Right lobe of liver (tissue), 6 donors: ENCODE results near the gene PRKN. TPM values are rescaled to one million over a fixed set of nuclear protein-coding genes. Genes with fewer than 3 reads are reported as not detected.

Experiments
- ATAC-seq, 4 donors: fragments of 200-7000 bp; cut with Tn5 transposase; one replicate each; pipeline ENCODE4 v1.9.1; 2020; ENCODE audit warnings: mild to moderate bottlenecking in 4 of 4, moderate library complexity in 4 of 4
- DNase-seq, 3 donors: peaks; one replicate each; pipeline ENCODE4 v3.0.0-alpha.2; 2020
- H3K27ac ChIP-seq, 3 donors: fragments of 200-600 bp; one replicate each; pipeline ENCODE4 v1.8.0; 2022
- H3K27me3 ChIP-seq, 2 donors: fragments of 200-600 bp; one replicate each; pipeline ENCODE4 v1.8.0; 2022
- H3K36me3 ChIP-seq, 4 donors: fragments of 200-600 bp; sonication (generic) in 1 of 4; one replicate each; pipeline versions ENCODE4 v1.5.1 to v1.8.0; 2017 to 2022; ENCODE audit warnings: control low read depth in 1 of 4
- H3K4me1 ChIP-seq, 4 donors: fragments of 200-600 bp; sonication (generic) in 1 of 4; one replicate each; pipeline versions ENCODE4 v1.5.1 to v1.8.0; 2017 to 2022; ENCODE audit warnings: control low read depth in 1 of 4
- H3K4me3 ChIP-seq, 3 donors: fragments of 200-600 bp; one replicate each; pipeline ENCODE4 v1.8.0; 2022
- H3K9me3 ChIP-seq, 4 donors: fragments of 200-600 bp; sonication (generic) in 1 of 4; one replicate each; pipeline versions ENCODE4 v1.5.1 to v1.8.0; 2017 to 2022; ENCODE audit warnings: control low read depth in 1 of 4
- POLR2A ChIP-seq: fragments of 450-650 bp; IDR thresholded peaks from one replicate; pipeline ENCODE4 v1.6.1; 2017; ENCODE audit warnings: antibody characterized with exemption, mild to moderate bottlenecking
- WGBS: methylation state at CpG from one replicate; pipeline ENCODE4 v1.1.6; 2018; ENCODE audit warnings: low coverage, low lambda C conversion rate; ENCODE audit not compliant: insufficient coverage; ENCODE audit errors: missing lambda C conversion rate; 5-methylcytosine and 5-hydroxymethylcytosine counted together
- intact Hi-C, 2 donors: fragments of 100-400 bp; cut with DNase I; formaldehyde crosslinking; loops; one replicate each; pipeline versions ENCODE4 v1.11.2 to v1.14.1; 2022
- total RNA-seq, 6 experiments: library from RNA; depleted of rRNA in 2 of 6; stranded (reverse); fragments of >200 nt in 2 of 6; fragmentation: NEBNext Ultra II Directional in 3 of 6; extraction: Animal tissue kit (Norgen Biotek cat#: 25700) in 3 of 6; gene quantifications; one replicate each; pipeline versions ENCODE4 v1.1.0 to v1.2.4, GENCODE V29; 2016 to 2023
- TF ChIP-seq, protein P1 (sequence below), 4 donors: fragments of 200-600 bp in 3 of 4; fragments of 450-650 bp in 1 of 4; IDR thresholded peaks; one replicate each; pipeline versions ENCODE4 v1.5.1 to v1.8.0; 2016 to 2022; ENCODE audit warnings: antibody characterized with exemption in 4 of 4, mild to moderate bottlenecking in 2 of 4
- donor health status: DM: no; HTN: yes; CAD: no.
- donor health status: DM: no; HTN: no; CAD: no.
- donor health status: DM: no; HTN: no; CAD: no.
- donor health status: DM: no; HTN: yes; CAD: no.
- donor health status: DM: no; HTN: yes; CAD: no.

Gene PRKN
- total RNA-seq, 6 experiments from 2014 or later, result 1.1 to 3.7 (median 2.2) TPM

DNA sequence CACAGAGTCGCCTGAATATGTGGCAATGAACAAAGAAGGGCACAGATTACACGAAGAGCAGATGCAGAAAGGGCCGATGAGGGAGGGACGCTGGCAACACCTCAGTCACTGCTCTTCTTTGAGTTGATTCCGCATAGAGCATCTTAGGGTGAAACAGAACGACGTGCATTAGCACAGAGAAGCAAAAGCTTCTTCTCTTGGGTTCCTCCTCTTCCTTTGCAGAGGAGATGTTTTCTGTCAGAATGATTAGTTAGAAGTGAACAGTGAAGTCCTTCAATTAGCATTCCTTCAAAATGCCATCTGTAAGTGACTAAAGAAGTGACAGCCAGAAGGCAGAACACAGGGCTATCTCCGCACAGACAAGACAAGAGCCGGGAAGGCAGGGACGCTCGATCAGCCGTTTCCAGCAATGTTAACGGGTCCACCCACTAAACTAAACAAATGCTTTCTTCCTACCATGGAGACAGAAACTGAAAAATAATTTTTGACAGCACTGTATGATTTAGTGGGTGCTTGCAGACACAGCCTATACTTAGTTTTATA is 1233.9 kb downstream of the PRKN start:
- ATAC-seq (no peak), DNase-seq (no peak)
- 76% methylated on average over 13 of the region's 13 CpGs for WGBS
- TF ChIP-seq, protein P1, sequence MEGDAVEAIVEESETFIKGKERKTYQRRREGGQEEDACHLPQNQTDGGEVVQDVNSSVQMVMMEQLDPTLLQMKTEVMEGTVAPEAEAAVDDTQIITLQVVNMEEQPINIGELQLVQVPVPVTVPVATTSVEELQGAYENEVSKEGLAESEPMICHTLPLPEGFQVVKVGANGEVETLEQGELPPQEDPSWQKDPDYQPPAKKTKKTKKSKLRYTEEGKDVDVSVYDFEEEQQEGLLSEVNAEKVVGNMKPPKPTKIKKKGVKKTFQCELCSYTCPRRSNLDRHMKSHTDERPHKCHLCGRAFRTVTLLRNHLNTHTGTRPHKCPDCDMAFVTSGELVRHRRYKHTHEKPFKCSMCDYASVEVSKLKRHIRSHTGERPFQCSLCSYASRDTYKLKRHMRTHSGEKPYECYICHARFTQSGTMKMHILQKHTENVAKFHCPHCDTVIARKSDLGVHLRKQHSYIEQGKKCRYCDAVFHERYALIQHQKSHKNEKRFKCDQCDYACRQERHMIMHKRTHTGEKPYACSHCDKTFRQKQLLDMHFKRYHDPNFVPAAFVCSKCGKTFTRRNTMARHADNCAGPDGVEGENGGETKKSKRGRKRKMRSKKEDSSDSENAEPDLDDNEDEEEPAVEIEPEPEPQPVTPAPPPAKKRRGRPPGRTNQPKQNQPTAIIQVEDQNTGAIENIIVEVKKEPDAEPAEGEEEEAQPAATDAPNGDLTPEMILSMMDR (IDR thresholded peaks at IDR 0.05), result no peak
- TF ChIP-seq POLR2A, result no peak
- H3K4me1 ChIP-seq, result no peaks in the 10 kb centered on the region
- H3K27me3 ChIP-seq, result no peaks in the 10 kb centered on the region
- H3K36me3 ChIP-seq, result no peaks in the 10 kb centered on the region
- intact Hi-C loops, result no loop called here
- H3K27ac ChIP-seq, result no peak overlapping the region
- H3K9me3 ChIP-seq, result no peaks in the 10 kb centered on the region
- no peak overlapping the region for H3K4me3 ChIP-seq

DNA sequence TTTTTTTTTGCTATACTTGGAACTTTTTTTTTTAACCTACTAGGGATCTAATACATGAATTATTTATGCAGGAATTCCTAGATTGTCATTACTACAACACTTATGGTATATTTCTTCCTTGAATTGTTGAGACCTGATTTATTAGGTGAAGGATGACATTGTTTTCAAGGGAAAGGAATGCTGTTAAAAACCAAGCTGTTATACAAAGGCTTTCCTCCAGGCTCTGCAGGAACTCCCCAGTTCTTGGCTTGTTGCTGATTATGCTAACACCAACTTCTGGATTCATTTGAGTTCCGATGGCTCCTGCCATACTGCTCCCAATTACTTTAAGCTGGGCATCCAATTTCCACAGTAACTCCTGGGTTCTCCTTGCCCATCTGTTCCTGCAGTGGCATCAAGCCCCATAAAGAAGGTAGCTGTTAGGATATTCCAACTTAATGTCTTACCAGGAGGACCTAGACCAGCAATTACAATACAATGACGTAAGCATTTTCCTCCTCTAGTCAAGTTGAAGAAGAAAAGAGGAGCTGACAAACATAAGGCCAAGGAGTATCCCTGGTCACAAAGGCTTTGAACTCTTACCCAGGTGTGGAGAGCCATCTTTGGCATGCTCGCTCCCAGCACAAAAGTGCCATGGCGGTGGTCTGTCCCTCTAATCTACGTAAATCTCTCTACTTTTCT is 1237.8 kb downstream of the PRKN start:
- Histone ChIP-seq H3K27ac (no peak overlapping the region), H3K9me3 (no peaks in the 10 kb centered on the region), H3K36me3 (no peaks in the 10 kb centered on the region), H3K4me3 (no peak overlapping the region), H3K27me3 (no peaks in the 10 kb centered on the region), H3K4me1 (no peaks in the 10 kb centered on the region)
- TF ChIP-seq, protein P1 (IDR thresholded peaks at IDR 0.05), result no peak
- TF ChIP-seq POLR2A, result no peak
- no peak for ATAC-seq
- intact Hi-C loops, result no loop called here
- 91% methylated on average over 5 of the region's 5 CpGs for WGBS
- no peak for DNase-seq

DNA sequence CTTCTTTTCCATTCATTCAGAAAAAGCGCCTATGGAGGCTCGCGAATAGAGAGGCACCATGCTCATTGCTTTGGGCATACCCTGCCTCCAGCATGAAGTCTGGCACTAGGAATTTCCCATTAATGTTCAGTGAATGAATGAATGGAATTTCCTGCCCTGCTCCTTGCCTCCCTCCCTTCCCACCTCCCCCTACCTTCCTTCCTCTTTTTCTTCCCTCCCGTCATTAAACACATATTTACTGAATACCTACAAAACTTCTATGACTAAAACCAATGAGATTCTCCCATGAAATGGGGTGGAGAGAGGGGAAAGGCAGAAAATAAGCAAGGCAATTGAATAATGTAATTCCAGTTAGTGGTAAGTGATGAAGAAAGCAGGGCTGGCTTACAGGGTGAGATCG is 1239.9 kb downstream of the PRKN start:
- ATAC-seq (no peak), DNase-seq (no peak)
- WGBS, result 83% methylated on average over 5 of the region's 5 CpGs
- Histone ChIP-seq H3K4me3 (no peak overlapping the region), H3K27me3 (no peaks in the 10 kb centered on the region), H3K4me1 (peaks cover 0 to 1% (median 0%) of the 10 kb centered on the region in 4 donors), H3K9me3 (no peaks in the 10 kb centered on the region), H3K27ac (no peak overlapping the region), H3K36me3 (no peaks in the 10 kb centered on the region)
- intact Hi-C loops, result no loop called here
- no peak for TF ChIP-seq POLR2A
- TF ChIP-seq, protein P1 (IDR thresholded peaks at IDR 0.05), result no peak

DNA sequence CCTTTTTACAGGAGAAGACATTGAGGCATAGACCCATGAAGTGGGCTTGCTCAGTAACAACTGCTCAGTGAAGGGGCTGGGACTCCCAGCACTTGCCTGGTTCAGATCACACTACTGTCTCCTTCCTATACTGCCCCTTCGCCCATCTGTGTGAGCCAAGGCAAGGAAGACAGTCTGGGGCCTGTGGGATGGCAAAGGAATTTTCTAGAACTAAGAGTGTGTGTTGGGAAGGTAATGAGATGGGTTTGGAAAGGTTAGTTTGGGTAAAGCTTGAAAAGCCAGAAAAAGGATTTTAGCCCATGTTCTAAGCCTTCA is 1240.4 kb downstream of the PRKN start:
- H3K27me3 ChIP-seq, result no peaks in the 10 kb centered on the region
- peaks cover 0 to 6% (median 3%) of the 10 kb centered on the region in 4 donors for H3K4me1 ChIP-seq
- intact Hi-C loops, result no loop called here
- no peaks in the 10 kb centered on the region for H3K9me3 ChIP-seq
- no peak for DNase-seq
- H3K4me3 ChIP-seq, result no peak overlapping the region
- H3K36me3 ChIP-seq, result no peaks in the 10 kb centered on the region
- TF ChIP-seq, protein P1 (IDR thresholded peaks at IDR 0.05), result no peak
- TF ChIP-seq POLR2A, result no peak
- no peak for ATAC-seq
- 100% methylated on average over 1 of the region's 1 CpG for WGBS
- H3K27ac ChIP-seq, result no peak overlapping the region
